HG03135 (cell line): ENCODE data around the gene CACNG8.

Experiments
- ATAC-seq: cut with Tn5 transposase; IDR thresholded peaks from one replicate; pipeline ENCODE4 v1.9.1; 2021; ENCODE audit warnings: mild to moderate bottlenecking, moderate library complexity; ENCODE audit not compliant: unreplicated experiment

The CACNG8 gene

GRCh38 chr19:53961523-53962356, 997 bp upstream of the CACNG8 start:
- no peak for ATAC-seq

DNA sequence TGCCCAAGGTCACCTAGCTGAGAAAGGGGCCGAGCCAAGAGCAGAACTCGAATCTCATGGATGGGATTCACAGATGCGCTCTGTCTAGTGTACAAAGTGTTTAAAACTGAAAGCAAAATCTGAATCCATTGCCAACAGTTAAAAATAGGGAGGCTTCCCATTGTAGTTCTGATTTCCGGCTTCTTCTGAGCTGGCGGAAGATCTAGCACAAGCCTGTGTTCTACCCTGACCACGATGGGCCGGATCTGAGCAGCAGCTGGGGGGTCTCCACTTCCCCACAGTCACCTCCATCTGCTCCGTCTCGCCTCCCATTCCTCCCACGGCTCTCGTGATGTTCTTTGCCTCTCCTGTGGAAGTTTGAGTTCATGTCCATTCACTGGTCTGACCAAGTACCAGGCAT, 2.4 kb downstream of the CACNG8 start:
- no peak for ATAC-seq

- no peak for ATAC-seq
Measured at GRCh38 chr19:53966931-53967330, 4.2 kb downstream of the CACNG8 start.

DNA sequence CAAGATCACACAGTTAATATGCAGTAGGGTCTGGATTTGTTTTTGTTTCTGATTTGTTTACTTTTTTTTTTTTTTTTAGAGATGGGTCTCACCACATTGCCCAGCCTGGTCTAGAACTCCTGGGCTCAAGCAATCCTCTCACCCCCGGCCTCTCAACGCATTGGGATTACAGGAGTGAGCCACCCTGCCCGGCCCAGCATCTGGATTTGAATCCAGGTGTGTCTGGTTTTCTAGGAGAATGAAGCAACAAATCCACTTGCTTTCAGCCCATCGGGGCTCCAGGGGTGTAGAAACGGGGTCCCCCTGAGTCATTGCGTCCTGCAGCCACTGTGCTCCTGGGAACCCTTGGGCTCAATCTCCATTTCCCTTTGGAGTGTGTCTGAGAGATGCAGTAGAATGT, 6.6 kb downstream of the CACNG8 start:
- no peak for ATAC-seq

DNA sequence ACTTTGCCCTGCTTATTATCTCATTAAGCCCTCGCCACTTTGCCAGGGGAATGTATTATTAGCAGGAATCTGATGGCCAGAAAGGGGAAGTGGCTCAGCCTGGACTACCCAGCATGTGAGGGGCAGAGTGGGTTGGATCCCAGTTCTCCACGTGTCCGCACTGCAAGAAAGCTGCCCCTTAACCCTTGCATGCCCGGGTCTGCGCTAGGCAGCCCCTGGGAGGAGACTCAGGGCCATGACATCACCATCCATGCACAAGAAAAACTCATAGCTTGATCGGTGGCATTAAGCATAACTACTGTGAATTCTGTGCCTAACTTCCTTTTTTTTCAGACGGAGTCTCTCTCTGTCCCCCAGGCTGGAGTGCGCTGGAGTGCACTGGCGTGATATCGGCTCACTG, 8.9 kb downstream of the CACNG8 start:
- ATAC-seq, result no peak

- ATAC-seq, result no peak
Measured at GRCh38 chr19:53977429-53977990, 14.8 kb downstream of the CACNG8 start.

DNA sequence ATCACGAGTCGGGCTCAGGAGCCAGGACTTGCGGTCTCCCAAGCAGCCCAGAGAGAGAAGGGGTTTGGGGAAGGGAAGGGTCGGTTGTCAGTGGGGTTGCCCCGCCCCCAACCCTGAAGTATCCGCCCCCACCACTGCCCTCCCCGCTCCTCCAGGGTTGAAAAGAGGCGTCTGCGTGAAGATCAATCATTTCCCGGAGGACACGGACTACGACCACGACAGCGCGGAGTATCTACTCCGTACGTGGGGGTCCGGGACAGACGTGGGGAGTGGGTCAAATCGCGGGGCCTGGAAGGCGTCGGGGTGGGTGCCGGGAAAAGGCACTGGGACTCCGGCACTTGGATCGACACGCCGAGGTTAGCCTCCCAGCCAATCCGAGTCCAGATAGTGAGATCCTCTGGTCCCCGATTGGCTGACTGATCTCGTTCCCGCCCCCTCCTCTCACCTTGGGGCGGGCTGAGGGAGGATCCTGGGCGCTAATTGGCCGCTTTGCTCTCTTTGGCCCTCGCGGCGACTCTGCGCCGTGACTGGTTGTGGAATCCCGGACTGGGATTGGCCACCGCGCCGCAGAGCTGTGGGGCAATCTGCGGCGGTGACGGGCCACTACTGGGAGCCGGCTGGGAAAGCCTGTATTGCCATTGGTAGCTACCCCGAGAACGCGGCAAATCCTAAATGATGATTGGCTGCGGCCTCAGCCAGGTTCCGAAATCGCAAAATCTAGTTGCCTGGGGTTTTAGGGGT, 15.4 kb downstream of the CACNG8 start:
- ATAC-seq, result no peak

DNA sequence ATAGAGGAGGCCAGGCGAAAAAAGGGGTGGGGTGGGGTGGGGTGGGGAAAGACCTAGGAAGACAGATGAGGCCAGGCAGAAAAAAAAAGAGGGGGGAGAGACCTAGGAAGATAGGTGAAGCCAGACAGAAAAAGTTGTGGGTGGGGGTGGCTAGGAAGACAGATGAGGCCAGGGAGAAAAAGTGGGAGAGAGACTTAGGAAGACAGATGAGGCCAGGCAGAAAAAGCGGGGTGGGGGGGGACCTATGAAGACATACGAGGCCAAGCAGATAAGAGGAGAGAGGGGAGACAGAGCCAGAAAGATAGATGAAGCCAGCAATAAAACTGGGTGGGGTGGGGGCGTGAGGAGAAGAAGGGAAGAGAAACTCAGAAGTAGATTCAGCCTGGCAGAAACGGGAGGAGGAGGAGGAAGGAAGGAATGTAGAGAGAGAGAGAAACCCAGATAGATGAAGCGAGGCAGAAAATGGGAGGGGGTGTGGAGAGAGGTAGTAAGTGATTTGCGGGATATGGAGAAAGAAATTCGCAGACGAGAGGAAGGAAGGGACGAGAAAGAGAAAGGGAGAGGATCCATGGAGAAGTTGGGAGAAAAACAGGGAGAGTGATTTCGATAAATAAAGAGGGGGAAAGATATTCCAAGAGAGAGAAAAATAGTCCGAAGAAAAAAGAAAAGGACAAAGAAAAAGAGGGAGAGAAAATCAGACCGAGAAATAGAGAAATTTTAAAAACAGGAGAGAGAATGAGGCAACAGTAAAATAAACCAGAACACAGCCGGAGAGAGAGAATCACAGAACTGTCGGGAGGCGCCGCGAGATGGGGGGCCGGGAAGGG, 16.5 kb downstream of the CACNG8 start:
- ATAC-seq, result no peak

DNA sequence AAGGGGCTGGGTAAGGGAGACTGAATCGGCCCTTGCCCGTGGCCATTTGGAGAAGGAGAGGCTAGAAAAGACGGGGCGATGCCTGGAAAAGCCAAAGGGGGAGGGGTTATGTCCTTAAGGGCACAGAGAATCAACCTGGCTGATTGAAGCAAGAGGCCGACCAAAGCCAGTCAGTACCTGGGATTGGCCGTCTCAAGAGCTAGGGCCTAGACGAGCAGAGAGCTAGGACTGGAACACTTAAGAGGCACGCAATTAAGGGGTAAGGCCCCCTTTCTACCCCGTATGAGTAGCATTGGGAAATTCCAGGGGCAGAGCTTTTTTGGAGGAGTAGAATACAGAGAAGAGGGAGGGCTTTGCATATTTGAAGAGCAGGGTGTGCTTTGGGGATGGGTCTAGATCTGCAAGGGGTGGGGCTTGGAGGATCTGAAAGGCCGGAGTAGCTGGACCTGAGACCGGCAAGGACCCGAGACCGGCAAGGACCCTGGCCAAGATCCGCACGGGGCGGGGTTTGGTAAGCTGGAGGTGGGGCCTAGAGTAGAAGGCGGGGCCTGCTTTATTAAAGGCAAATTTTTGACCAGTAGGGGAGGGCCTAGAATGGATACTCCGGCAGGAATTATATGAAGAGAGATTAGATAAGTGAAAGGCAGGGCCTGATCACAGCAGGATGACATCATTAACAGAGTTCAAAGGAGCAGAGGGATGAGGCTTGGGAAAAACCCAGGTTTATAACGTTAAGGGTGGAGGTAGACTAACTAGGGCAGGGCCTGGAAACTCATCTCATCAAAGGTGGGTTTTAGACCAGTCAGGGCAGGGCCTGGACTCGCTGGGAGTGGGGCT, 18.0 kb downstream of the CACNG8 start:
- no peak for ATAC-seq

DNA sequence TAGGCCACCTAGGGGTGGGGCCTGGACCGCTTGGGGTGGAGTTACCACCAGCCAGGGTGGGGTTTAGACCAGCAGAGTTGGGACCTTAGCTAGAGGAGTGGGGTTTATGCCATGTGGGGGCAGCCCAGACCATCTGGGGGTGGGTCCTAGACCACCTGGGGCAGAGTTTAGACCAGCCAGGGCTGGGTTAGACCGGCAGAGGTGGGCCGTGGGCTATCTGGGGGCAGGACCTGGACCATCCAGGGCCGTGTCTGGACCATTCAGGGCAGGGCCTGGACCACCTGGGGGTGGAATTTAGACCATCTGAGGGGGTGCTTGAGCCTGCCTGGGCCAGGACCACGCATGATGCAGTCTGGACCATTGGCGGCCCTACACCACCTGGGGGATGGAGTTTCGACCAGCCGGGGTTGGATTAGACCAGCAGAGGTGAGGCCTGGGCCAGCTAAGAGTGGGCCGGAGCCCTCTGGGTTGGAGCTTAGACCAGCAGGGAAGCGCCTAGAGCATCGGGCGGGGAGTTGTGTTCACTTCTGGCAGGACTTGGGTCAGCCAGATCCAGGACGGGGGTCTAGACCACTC, 18.7 kb downstream of the CACNG8 start:
- ATAC-seq, result no peak

GRCh38 chr19:53982001-53982451, 19.3 kb downstream of the CACNG8 start:
- no peak for ATAC-seq

DNA sequence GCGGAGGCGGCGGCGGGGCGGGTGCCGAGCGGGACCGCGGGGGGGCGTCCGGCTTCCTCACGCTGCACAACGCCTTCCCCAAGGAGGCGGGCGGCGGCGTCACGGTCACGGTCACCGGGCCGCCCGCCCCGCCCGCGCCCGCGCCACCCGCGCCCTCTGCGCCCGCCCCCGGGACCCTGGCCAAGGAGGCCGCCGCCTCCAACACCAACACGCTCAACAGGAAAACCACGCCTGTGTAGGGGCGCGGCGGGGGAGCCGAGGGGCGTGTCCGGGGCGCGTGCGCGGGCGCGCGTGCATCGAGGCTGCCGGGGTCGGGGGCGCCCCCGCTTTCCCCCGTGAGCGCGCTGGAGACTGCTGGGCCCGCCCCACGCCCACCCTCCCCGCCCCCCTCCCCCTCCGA, 19.9 kb downstream of the CACNG8 start:
- ATAC-seq, result no peak

DNA sequence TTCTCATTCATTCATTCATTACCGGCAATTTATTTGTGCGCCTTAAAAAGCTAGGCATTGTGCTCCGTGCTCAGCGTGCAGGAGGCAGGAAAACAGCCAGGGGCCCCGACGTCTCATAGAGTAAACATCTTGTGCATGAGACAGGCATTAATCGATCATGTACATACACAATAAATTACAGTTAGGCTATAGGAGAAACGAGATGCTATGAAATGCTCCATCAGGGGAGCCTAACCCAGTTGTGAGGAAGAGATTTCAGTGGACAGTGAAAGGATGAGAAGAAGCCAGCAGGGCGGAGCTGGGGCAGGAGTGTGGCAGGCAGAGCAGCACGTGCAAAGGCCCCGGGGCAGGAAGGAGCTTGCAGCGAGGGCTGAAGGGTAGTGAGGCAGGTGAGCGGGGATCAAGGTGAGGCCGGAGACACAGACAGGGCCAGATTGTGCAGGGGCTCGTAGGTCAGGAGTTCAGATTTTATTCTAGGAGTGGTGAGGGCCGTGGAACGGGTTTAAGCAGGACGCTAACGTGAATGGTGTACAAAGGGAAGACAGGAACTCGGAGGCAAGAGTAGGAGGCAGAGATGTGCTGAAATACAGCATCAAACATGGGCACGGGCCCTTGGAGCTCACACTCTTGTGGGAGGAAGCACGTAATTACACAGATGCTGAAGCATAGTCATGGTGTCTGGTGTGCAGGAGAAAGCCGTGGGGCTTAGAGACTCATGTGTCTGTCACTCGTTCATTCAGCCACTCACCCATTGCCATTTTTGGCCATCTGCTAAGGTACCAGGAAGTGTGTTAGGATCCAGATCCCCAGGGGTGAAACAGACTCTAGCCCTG, 20.9 kb downstream of the CACNG8 start:
- no peak for ATAC-seq

- ATAC-seq, result no peak
Measured at GRCh38 chr19:53985863-53986262, 23.1 kb downstream of the CACNG8 start.

DNA sequence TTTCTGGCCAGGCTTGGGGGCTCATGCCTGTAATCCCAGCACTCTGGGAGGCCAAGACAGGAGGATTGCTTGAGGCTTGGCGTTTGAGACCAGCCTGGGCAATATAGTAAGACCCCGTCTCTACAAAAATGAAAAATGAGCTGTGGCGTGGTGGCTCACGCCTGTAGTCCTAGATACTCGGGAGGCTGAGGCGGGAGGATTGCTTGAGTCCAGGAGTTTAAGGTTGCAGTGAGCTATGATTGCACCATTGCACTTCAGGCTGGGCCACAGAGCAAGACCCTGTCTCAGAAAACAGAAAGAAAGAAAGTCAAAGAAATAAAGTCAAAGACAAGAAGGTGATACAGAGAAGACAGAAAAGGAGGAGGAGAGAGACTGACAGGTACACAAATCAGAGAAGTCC, 26.2 kb downstream of the CACNG8 start:
- ATAC-seq, result no peak

- ATAC-seq, result no peak
Measured at GRCh38 chr19:53989600-53990533, 27.1 kb downstream of the CACNG8 start.

DNA sequence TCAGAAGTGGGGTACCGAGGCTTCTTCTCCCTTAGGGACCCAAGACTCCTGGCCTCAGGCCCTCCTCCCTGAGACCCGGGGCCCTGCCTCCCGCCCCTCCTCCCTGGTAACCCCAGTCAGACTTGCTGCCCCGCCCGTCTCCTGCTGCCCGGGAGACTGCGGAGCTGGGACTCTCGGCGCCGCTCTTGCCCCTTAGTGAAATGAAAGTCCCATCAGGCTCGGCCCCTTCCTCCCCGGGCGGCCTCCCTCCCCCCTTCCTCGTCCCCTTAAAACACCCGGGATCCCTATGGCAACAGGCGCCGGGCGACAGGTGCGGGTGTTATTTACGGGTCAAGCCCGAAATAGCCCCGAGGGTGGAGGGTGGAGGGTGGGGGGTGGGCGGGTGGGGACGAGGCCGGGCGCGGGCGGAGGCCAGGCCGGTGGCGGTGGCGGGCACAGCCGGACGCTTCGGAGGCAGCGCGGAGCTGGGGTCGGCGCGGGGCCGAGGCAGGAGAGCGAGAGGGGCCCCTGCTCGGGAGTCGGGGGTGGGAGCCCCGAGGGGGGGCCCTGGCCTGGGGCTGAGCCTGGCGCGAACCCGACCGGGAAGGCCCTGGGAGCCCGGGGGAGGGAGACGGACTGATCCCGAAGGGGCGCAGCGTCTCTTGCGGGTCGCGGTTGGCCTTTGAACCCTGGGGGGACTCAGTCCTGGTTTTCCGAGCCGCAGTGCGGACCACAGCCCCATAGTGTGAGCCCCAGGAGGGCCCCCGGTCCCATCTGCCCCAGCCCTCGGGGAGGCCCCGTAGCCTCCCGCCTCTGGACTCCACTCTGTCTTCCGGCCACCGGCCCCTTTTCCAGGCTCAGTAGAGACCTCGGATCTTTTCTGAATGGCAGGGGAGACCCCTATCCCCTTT, 28.7 kb downstream of the CACNG8 start, which contains the start of gene CACNG6:
Gene CACNG6 (plus strand): TSS at position 414 of the 890 bp plus-strand sequence. CDS start 1,241 bp downstream, outside the sequence.
- ATAC-seq, result no peak
